Activated CD4-positive, alpha-beta T cell treated with anti-CD3 and anti-CD28 coated beads, Interleukin-2, amount 50 U/mL, for 16 hours (primary cell): ENCODE results near the gene GABARAP.
"Not testable (repeated sequence)": the region's sequence is repeated elsewhere in the genome, so short reads cannot be mapped to it uniquely, and the experiment has no call there.

Source experiments
- DNase-seq: peaks from one replicate; pipeline ENCODE4 v3.0.0-alpha.2; 2020

GABARAP gene

DNA sequence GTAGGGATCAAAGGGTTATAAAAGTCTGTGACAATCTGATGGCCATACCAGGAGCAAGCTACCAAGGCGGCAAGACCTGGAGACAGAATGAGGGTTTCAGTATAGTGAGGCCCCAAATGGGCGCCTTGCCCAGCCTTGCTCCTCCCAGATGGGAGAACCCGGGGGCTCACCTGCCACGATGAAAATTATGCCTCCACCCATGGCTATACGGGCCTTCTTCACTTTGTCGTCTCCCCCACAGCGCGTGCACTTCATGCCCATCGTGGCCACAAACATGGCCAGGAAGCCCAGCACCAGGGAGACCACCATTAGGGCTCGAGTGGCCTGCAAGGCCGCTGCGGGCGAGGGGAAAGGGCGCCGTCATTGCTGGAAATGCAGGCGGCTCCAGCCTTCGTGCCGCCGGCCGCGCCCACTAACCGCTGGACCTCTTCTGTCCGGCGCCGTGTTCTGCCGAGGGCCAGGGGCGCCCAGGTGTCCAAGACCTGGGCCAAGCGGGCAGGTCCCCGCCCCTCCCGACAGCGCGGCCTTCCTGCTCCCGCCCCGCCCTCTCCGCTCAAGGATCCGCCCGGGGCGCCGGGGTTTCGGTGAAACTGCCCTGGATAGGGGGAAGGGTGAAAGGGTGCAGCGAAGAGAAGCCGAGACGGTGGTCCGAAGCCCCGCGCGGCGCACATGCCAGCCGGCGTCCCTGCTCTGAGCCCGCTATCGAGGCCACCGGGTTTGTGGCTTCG lies 18.6 kb upstream of the GABARAP start:
- DNase-seq: no peak

- DNase-seq: no peak
Measured at GRCh38 chr17:7260151-7260550, 17.9 kb upstream of the GABARAP start.

- DNase-seq: no peak
Measured at GRCh38 chr17:7259555-7259889, 17.3 kb upstream of the GABARAP start.

GRCh38 chr17:7258731-7259554 lies 16.7 kb upstream of the GABARAP start:
- no peak for DNase-seq

GRCh38 chr17:7256766-7257456 lies 14.7 kb upstream of the GABARAP start:
- DNase-seq: no peak

DNA sequence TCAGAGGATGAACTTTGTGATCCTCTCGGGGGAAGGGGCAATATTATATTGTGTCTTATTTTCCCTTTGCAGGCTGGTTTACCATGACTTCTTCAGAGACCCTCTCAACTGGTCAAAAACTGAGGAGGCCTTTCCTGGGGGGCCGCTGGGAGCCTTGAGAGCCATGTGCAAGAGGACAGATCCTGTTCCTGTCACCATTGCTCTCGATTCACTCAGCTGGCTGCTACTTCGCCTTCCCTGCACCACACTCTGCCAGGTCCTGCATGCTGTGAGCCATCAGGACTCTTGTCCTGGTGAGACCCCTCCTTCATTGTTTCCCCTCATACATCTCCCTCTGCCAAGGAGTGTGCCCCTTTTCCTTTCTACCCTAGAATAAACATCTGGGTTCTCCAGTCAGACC lies 12.3 kb upstream of the GABARAP start:
- no peak for DNase-seq

GRCh38 chr17:7253082-7253481 lies 10.8 kb upstream of the GABARAP start:
- no peak for DNase-seq

- DNase-seq: peak; percentile 94
Measured at GRCh38 chr17:7252176-7253043, 10.2 kb upstream of the GABARAP start, which contains the start of gene ELP5. TSS of gene ELP5 (plus strand) at chr17:7252215. CDS start at chr17:7252551, 336 bp downstream.

DNA sequence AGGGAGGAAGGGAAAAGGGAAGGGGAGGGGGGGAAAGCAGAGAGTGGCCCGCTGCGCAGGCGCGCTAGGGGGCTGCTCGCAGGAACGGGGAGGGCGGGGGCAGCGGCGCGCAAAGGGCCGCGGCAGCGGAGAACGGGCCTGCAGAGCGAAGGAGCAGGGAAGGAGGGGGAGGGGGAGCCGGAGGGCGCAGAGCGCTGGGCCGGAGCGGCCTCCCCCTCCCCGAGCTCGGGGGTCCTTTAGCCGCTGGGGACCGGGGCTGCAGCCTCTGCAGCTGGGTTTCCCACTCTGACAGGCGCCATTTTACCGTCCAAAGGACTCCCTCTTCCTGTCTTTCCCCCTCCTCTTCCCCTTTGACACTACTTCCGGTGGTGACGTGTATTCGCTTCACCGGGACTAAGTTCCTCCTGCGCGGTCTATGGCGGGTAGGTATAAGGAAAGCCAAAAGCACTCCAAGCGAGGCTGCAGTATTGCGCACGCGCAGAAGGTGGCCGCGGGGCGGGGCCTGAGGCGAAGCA lies 9.5 kb upstream of the GABARAP start, which contains the start of gene CTDNEP1:
Gene CTDNEP1 (minus strand): TSS at position 74 of the 515 bp plus-strand sequence. CDS start 438 bp downstream, outside the sequence.
- peak; percentile 100 for DNase-seq

DNA sequence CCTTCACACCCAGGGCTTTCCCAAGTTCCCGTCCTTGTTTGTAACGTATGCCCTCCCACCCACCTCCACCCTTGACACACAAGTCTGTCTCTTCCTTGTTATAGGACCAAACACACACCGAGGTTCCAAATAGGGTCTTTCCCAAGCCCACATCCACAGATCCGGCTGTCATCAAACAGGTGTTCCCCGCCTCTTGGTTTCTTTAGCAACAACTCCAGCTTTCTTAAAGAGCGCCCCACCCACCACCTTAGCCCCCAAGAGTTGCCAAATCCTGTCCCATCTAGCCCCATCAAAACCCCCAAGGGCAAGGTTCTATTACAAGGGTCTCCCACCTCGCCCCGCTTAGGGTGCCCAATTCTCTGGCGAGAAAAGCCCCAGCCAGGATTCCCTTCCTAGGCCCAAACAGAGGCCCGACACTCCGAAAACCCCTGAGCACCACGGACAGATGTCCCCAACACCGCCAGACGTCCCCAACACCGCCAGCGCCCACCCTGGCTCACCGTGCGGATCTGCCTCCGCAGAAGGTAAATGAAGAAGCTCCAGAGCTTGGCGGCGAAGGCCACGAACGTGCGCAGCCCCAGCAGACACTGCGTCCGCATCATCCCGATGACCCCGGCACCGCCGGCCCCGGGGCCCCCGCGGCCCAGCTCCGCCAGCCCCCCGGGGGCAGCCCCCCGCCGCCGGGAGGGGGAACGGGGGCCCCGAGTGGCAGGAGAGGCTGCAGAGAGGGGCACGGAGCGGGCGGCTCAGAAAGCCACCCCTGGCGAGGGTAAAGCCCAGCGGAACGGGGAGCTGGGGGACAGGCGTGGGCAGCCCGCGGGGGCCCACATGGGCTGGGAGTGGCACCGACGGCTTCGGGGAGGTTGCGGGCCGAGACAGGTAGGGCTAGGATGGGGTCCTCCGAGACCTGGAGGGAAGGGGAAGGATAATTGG lies 8.7 kb upstream of the GABARAP start:
- DNase-seq: no peak

GRCh38 chr17:7249830-7250229 lies 7.6 kb upstream of the GABARAP start:
- no peak for DNase-seq

- no peak for DNase-seq
Measured at GRCh38 chr17:7249214-7249613, 7.0 kb upstream of the GABARAP start.

GRCh38 chr17:7248796-7249195 lies 6.5 kb upstream of the GABARAP start:
- DNase-seq: no peak

DNA sequence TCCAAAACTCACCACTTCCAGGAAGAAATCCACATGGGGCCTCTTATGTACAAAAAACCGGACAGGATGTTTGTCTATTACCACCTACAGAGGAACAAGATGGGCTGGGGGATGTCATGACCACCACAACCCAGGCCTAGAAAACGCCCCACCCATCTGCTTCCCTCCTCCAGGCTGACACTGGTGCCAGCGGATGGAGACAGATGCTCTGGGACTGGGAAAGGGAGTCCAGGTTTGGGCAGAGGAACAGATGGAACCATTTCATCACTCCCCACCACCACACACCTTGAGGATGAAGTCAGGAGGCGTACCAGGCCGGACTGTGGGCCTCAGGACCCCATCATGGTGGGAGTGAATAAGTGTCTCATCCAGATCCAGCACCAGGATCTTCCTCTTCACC lies 4.5 kb upstream of the GABARAP start:
- no peak for DNase-seq

GRCh38 chr17:7243838-7244237 lies 1.6 kb upstream of the GABARAP start:
- DNase-seq: not testable (repeated sequence)

DNA sequence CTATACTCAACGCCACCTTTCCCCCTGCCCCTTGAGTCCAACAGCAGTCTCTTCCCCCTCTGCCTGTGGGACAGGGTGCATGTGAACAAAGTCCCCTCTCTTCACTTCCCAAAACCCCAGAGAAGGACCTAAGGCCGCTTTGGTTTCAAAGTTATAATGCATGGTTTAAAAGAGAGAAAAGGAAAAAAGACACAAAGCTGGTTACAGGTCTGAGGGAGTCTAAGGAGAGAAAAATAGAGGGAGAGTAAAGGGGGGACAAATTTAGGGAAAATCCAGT lies 1.1 kb upstream of the GABARAP start:
- no peak for DNase-seq

GRCh38 chr17:7242717-7243452 lies 636 bp upstream of the GABARAP start:
- DNase-seq: peak; percentile 91

DNA sequence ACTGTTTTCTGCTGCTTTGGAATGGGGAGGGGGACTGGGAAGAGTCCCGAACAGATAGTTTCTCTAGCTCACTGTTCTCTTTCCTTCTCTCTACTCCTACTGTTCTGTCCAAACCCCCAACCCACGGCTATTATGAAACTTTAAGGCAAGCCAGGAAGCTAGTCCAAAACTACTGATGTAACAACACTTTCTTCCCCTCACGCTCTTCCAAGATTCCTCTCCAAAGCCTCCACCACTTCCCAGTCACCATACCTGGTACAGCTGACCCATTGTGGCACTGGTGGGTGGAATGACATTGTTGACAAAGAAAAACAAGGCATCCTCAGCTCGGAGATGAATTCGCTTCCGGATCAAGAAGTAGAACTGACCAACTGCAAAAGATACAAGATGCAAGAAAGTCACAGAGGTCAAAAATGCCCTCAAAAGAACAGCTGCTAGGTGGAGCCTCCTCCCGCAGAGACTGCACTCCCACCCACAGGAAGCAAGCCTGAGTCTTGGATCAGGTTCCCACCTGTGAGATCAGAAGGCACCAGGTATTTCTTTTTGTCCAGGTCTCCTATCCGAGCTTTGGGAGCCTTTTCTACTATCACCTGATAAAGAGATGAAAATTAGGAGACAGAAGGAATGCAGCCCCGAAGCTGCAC lies 1.0 kb downstream of the GABARAP start:
- DNase-seq: no peak

- DNase-seq: no peak
Measured at GRCh38 chr17:7240375-7240774, 1.9 kb downstream of the GABARAP start.
